Retina (tissue), 1 donor: Measurements from ENCODE around the gene PET100.

Source experiments
- DNase-seq: peaks from one replicate; pipeline ENCODE4 v3.0.0-alpha.2; 2016

PET100 gene

DNA sequence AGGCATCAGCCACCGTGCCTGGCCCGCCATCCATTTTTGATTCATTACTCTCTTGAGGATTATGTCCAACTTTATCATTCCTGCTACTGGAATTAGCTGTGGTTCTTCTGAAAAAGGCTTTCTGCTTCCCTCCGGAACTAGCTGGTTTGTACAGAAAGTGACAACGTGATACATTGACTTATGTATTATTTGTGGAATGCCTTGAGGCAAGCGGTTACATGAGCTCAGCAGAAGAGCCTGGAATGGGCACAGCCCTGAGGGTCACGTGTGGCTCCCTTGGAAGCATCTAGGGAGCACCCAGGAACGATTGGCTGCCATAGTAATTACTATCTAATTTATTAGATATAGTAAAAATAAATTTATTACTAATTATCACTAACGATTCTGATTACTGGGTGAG lies 24.8 kb downstream of the PET100 start:
- no peak for DNase-seq

DNA sequence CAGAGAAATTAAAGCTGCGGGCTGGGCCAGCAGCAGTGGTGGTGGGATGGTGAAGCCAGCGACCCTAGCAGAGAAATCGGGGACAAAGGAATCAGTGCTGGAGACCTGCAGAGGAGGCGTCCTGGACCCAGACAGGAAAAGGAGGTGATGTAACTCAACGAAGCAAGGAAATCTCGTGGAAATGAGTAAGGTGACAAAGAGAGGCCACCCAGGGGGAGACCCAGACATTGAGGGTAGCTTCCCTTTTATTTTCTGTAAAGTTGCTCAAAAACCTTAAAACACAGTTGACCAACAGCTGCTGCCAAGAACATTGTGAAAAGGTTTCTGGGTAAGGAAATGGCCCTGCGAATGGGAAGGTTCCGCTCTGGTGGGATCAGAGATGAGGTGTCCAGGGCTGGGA lies 26.0 kb downstream of the PET100 start:
- no peak for DNase-seq

DNA sequence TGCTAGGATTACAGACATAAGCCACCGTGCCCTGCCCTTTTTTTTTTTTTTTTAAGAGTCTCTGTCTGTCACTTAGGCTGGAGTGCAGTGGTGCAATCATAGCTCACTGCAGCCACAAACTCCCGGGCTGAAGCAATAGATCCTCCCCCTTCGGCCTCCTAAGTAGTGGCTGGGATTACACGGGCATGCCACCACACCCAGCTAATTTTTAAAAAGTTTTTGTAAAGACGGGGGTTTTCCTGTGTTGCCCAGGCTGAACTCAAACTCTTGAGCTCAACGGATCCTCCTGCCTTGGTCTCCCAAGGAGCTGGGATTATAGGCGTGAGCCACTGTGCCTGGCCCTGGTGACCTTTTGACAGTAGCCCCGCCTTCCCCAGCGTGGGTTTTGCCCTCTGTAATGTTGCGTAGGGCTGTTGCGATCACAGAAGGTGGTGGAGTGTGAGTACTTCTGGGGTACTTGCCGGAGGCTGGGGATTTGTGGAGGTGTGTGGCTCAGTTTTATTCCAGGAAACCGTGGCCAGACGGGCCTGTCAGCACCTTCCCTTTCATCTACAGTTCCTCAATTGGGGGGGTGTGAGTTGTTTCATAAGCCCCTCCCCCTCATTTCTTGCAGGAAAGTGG lies 27.6 kb downstream of the PET100 start:
- no peak for DNase-seq

DNA sequence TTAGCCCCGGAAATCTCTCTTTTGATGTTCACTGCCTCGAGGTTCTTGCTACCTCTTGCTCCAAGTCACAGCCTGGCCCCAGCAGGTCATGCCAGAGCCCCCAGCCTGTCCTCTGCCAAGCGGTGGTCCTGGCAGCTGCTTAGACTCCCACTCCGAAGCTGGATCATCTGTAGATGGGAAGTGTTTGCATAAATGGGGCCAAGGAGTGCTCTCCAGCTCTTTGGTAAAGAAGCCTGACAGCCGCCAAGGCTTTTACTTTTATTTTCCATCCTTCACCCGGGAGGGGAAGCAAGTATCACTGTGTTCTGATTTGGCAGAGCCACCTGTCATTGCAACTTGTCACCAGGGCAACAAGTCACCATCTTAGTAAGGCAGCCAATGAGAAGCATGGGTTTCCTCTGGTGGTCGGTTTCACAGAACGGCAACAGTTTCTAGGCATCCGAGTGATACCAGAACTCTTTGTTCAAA lies 28.7 kb downstream of the PET100 start:
- no peak for DNase-seq

DNA sequence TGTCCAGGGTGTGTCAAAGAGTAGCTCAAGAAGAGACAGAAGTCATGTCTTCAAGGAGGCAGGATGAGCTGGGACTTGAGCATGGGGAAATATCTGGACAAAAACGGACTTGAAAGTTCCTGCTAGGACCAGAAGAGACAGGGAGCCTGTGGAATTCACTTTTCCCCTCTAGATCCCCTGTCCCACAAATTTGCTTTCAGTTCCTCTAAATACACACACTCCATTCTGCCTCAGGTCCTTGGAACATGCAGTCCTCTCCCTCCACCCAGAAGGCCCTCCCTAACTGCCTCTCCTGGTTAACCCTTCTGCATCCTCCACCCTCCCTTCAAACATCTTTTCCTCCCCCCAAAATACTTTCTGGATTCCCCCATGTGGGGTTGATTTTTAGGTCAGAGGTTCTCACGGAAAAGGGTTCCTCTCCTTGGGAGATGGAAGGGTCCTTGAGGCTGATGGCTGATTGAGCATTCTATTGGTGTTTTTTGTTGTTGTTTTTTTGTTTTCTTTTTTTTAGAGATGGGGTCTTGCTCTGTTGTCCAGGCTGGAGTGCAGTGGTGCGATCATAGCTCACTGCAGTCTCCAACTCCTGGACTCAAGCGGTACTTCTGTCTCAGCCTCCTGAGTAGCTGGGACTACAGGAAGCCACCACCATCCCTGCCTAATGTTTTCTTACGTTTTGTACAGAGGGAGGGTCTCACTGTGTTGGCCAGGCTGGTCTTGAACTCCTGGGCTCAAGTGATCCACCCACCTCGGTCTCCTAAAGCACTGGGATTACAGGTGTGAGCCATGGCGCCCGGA lies 32.3 kb downstream of the PET100 start:
- DNase-seq = no peak

DNA sequence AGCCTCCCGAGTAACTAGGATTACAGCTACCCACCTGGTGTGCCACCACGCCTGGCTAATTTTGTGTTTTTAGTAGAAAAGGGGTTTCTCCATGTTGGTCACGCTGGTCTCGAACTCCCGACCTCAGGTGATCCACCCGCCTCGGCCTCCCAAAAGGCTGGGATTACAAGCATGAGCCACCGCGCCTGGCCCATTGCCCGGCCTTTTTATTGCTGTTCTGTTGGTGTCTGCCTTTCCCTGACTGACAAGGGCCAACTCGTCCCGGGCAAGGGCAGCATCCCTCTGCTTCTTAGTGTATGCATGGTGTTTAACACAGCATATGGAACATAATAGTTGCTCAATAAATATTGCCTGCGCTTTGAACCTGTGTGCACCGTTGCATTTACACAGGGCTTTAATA lies 33.1 kb downstream of the PET100 start:
- no peak for DNase-seq

DNA sequence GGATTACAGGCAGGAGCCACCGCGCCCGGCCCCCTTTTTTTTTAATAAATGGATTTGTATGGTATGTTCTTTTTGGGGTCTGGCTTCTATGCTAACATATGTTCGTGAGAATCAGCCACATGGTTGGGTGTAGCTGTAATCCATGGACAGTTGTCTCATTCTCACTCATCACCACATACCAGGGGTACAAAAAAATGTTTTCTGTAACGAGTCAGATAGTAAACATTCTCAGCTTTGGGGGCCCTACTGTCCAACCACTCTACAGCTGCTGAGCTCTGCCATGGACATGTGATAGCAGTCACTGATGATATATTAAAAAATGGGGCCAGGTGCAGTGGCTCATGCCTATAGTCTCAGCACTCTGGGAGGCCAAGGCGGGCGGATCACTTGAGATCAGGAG lies 34.1 kb downstream of the PET100 start:
- DNase-seq = no peak

DNA sequence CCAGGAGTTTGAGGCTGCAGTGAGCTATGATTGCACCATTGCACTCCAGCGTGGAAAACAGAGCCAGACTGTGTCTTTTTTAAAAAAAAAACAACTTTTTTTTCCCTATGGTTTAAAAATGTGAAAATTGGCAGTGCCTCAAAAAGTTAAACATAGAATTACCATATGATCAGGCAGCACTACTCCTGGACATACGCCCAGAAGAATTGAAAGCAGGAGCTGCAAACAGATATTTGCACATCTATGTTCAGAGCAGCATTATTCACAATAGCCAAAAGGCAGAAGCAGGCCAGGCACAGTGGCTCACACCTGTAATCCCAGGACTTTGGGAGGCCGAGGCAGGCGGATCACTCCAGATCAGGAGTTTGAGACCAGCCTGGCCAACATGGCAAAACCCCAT lies 35.5 kb downstream of the PET100 start:
- no peak for DNase-seq

DNA sequence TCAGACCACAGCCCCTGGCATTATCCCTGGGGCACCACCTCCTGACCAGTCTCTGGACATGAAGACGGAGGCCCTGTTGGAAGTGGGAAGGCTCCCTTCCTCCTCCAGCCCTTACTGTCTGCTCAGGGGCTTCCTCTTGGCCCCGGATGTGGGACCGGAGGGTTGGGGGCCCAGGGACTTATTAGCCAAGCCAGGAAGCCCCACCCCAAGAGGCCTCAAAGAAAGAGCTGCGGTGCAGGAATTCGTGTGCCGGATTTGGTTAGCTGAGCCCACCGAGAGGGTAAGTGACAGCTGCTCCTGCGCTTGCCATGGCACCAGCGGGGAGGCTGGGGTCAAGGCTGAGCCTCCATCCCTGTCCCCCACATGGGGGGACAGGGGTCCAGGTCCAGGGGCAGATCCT lies 39.2 kb downstream of the PET100 start, which contains the start of gene RETN:
Gene RETN, plus strand, starts transcription at position 208 of the 400 bp plus-strand sequence. CDS start 278 bp downstream, outside the sequence.
- no peak for DNase-seq

DNA sequence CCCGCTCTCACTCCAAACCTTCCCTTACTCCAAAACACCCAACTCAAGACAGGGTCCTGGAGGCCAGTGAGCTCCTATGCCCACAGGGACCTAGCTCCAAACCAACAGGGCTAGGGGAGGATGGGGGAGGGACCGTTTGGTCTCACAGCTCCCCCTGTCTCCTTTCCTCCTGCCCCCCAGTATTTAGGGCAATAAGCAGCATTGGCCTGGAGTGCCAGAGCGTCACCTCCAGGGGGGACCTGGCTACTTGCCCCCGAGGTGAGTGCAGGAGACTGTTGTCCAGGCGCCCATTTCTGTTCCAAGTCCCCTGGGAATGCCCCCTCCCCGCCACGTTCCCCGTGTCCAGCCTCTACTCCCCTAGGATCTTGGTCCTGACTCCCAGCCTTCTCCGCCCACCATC lies 40.0 kb downstream of the PET100 start:
- no peak for DNase-seq

DNA sequence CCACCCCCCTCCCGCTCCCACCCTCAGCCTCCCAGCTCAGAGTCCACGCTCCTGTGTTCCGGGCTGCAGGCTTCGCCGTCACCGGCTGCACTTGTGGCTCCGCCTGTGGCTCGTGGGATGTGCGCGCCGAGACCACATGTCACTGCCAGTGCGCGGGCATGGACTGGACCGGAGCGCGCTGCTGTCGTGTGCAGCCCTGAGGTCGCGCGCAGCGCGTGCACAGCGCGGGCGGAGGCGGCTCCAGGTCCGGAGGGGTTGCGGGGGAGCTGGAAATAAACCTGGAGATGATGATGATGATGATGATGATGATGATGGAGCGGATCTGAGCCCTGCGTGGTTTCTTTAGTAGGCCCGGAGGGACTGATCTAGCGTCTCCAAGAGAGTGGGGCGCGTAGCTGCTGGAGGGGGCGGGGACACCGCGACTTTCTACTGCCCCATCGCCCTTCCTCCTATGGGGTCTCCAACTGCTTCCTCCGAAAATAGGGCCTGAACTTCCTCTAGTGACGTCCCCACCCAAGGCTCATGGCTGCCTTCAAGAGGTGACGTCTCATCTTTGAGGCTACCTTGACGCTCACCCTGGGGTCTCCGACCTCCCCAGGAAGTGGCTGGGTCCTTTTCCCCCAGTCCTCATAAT lies 40.7 kb downstream of the PET100 start:
- peak; percentile 79 for DNase-seq

DNA sequence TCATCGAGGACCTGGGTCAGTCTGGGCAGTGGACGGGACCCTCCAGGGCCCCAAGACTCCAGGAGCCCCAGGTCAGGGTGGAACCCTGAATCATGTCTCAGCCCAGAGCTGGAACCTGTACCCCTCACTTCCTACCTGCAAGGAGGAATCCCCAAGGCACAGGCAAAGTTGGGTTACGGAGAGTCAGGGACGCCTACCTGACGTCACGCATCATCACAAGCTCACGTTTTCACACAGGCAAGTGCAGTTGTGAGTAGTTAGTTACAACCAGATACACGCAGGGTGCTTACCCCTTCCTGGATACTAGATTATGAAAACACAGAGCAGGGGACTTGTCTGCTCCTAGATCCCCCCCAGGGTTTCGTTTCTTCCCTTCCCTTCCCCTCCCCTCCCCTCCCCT lies 41.2 kb downstream of the PET100 start:
- no peak for DNase-seq

DNA sequence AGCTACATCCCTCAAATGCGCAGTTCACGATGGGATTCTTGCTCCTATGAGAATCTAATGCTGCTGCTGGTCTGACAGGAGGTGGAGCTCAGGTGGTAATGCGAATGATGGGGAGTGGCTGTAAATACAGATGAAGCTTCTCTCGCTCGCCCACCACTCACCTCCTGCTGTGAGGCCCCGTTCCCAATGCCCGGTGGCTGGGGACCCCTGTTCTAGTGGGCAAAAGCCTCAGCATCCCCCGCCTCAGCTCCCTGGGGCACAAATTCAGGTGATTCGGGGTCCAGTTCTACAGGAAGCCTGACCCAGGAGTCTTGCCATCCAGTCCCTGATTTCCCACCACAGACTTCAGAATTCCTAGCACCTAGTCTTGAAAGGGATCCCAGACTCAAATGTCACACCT lies 42.9 kb downstream of the PET100 start:
- no peak for DNase-seq

DNA sequence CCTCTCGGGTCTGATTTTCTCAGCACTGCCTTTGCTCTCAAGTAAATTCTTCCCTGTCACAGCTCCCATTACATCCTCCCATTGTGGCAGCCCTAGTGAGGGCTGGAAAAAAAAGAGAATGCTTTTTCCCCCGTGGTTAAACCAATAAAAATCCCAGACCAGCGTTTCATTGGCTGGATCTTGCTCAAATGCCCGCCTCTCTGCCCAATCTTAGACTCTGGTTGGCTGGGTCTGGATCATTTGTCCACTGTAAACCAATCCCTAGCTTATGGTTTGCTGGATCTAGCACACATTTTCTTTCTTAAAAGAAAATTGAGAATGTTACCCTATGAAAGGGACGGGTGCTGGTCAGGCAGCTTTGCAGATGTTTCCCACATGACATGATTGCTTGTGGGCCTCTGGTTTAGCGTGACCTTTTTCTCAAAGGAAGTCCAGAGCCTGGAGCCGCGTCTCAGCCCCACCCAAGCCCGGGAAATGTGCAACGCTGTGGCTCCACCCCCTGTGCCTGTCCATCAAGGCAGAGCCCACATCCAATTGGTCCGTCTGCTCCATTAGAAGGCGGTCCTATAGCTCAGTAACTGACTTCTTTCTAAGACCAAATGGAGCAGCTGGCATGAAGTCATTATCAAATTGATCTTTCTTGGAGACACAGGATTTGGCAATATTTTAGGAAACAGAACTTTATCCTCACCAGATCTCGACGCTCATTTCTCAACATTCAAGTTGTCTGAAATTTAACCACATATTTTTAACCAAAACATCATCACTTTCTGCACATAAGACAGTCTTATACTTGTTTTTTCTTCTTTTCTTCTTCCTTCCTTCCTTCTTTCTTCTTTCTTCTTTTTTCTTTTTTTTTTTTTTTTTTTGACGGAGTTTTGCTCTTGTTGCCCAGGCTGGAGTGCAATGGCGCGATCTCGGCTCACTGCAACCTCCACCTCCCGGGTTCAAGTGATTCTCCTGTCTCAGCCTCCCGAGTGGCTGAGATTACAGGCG lies 44.7 kb downstream of the PET100 start:
- peak; percentile 64 for DNase-seq

DNA sequence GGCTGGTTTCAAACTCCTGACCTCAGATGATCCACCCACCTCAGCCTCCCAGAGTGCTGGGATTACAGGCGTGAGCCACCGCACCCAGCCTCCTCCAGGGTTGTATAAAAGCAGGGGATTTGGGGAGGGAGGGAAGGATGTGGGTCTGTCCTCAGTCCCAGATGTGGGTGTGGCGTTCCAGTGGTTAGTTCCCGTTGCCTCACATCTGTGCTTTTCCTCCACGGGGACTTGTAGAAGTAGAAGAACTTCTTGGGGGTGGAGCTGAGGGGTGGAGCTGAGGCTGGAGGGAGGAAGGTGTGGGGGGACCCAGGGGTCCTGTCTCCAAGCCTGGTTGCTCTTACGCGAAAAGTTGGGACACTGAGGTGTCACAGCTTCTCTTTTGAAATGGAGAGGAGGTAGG lies 46.8 kb downstream of the PET100 start:
- no peak for DNase-seq

DNA sequence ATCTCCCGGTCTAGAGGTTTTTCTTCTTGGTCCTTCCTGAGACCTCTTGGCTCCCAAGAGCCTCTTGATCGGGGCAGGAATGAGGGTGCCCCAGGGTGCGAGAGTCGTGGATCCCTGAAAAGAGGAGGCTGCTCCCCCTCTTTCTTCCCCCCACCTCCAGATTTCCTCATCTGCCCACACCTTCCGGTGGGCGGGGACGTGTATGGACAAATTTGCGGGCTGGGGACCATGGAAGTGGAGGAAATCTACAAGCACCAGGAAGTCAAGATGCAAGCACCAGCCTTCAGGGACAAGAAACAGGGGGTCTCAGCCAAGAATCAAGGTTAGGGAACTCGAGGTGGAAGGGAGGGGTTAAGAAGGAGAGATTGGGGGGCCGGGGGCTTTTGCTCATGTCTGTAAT lies 47.3 kb downstream of the PET100 start, which contains the start of gene MCEMP1:
Gene MCEMP1, plus strand, starts transcription at position 237 of the 400 bp plus-strand sequence. Its CDS starts 31 bp downstream, at position 268.
- DNase-seq = no peak

DNA sequence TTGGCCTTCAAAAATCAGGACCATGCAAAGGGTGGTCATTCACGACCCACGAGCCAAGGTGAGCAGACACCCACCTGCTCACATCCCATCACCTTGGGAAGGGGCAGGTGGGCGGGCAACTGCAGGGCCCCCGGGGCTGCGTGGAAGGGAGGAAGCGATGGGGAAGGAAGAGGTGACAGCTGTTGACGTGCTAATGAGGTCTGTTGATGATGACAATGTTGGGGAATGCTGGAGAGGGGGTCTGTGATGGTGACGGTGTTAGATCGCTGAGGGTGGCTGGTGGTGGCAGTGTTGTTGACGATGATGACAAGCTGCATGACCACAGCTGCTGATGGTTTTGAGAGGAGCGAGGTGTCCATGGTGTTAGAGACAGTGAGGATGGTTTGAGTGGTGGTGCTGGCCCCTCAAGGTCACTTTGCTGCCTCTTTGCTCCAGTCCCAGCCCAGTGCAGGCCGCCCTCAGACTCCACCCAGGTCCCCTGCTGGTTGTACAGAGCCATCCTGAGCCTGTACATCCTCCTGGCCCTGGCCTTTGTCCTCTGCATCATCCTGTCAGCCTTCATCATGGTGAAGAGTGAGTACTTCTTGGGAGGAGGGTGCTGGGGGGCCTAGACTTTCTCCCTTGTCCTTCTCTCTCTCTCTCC lies 48.2 kb downstream of the PET100 start:
- DNase-seq = no peak

DNA sequence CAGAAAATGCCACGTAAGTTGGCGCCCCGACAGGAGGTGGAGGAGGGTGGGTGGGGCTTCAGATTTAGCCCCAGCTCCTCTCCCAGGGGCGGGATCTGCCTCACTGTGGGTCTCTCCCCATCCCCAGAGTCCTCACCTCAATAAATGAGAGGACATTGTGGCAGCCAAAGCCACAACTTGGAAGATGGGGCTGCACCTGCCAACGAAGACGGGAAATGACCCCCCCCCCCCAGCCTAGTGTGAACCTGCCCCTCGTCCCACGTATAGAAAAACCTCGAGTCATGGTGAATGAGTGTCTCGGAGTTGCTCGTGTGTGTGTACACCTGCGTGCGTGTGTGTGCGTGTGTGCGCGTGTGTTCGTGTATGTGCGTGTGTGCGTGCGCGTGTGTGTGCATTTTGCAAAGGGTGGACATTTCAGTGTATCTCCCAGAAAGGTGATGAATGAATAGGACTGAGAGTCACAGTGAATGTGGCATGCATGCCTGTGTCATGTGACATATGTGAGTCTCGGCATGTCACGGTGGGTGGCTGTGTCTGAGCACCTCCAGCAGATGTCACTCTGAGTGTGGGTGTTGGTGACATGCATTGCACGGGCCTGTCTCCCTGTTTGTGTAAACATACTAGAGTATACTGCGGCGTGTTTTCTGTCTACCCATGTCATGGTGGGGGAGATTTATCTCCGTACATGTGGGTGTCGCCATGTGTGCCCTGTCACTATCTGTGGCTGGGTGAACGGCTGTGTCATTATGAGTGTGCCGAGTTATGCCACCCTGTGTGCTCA lies 49.6 kb downstream of the PET100 start:
- DNase-seq = peak; percentile 57

DNA sequence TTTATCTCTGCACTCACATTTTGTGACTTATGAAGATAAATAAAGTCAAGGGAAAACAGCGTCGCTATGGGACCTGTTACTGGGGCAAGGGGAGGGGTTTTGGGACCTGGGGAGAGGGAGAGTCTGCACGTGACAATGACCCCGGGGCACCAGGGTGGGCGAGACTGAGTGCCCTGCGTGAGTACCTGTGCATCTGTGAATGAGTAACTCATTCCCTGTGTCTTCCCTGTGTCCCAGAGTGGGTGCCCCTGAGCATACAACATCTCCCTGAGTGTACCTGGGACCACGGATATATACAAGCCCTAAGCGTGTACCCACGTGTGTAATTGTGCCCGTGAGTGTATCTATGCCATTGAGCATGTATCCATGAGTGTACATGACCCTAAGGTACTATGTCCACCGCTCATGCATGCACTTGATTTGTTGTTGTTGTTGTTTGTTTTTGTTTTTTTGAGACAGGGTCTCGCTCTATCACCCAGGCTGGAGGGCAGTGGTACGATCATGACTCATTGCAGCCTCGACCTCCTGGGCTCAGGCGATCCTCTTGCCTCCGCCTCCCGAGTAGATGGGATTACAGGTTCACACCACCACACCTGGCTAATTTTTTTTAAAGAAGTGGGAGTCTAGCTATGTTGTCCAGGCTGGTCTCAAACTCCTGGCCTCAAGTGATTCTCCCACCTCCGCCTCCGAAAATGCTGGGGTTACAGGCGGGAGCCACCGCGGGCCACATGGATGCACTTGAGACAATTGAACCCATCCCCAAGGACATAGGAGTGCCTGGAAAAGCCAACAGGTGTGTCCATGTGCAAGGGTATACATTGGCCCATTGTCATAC lies 50.4 kb downstream of the PET100 start:
- no peak for DNase-seq
